H1 (cell line): ENCODE measurements around the gene ADK. TPM values are rescaled to one million over a fixed set of nuclear protein-coding genes. Genes with fewer than 3 reads are reported as not detected.

Source experiments
- CTCF ChIA-PET: fragments of 300-600 bp; sonication (Branson Sonifier 250); formaldehyde crosslinking; loops from one replicate; lab custom pipeline; 2021; ENCODE audit not compliant: partially characterized antibody; lab: Charles Lee
- POLR2A ChIA-PET: fragments of 300-600 bp; sonication (Branson Sonifier 250); formaldehyde crosslinking; loops from one replicate; lab custom pipeline; 2021; ENCODE audit warnings: inconsistent platforms; ENCODE audit not compliant: partially characterized antibody; lab: Charles Lee
- DNase-seq, 2 experiments: peaks; one replicate each; pipeline versions ENCODE4 v3.0.0 to v3.0.0-alpha.2; 2010 to 2022; ENCODE audit warnings: low spot score in 2 of 2, low read depth in 1 of 2, mixed read lengths in 1 of 2
- FAIRE-seq: peaks from 2 replicates; lab custom pipeline; 2011; peaks lifted over from hg19 to GRCh38; lab: Jason Lieb, UNC
- H2AFZ ChIP-seq: 2 replicates; pipeline ENCODE4 v1.8.1; 2012; ENCODE audit warnings: low read length, inconsistent platforms
- H2AK5ac ChIP-seq: 2 replicates; pipeline ENCODE4 v1.6.1; 2013; ENCODE audit warnings: low read depth, low read length
- H2BK120ac ChIP-seq: replicated peaks from 2 replicates; pipeline ENCODE3; 2013; ENCODE audit warnings: low read depth, low read length, inconsistent platforms
- H2BK12ac ChIP-seq: 2 replicates; pipeline ENCODE4 v1.6.1; 2013; ENCODE audit warnings: low read depth, low read length
- H2BK15ac ChIP-seq: 2 replicates; pipeline ENCODE4 v1.6.1; 2013; ENCODE audit warnings: low read length
- H2BK20ac ChIP-seq: 2 replicates; pipeline ENCODE4 v1.6.1; 2013; ENCODE audit warnings: low read length
- H2BK5ac ChIP-seq: 2 replicates; pipeline ENCODE4 v1.6.1; 2013; ENCODE audit warnings: low read depth, low read length
- H3K14ac ChIP-seq: 2 replicates; pipeline ENCODE4 v1.6.1; 2013; ENCODE audit warnings: inconsistent platforms; ENCODE audit not compliant: insufficient read length
- H3K18ac ChIP-seq: 2 replicates; pipeline ENCODE4 v1.6.1; 2013; ENCODE audit warnings: low read length; ENCODE audit errors: extremely low read depth
- H3K23ac ChIP-seq: 2 replicates; pipeline ENCODE4 v1.6.1; 2013; ENCODE audit warnings: inconsistent platforms; ENCODE audit not compliant: insufficient read length
- H3K23me2 ChIP-seq: 2 replicates; pipeline ENCODE4 v1.6.1; 2013; ENCODE audit warnings: low read depth, low read length
- H3K27ac ChIP-seq: 2 replicates; pipeline ENCODE4 v1.6.1; 2011; ENCODE audit warnings: low read depth, low read length, inconsistent platforms
- H3K27me3 ChIP-seq, 4 experiments: replicated peaks in 1 of 4; 1 replicate in 1 of 4; 2 replicates in 3 of 4; pipeline versions ENCODE4 v1.6.1 to v1.8.1; 2011 to 2013; ENCODE audit warnings: low read length in 3 of 4, mild to moderate bottlenecking in 3 of 4, inconsistent platforms in 2 of 4, mixed read lengths in 2 of 4, moderate library complexity in 1 of 4; ENCODE audit not compliant: control insufficient read depth in 3 of 4, insufficient read depth in 3 of 4; ENCODE audit errors: extremely low read depth in 1 of 4
- H3K36me3 ChIP-seq, 4 experiments: 2 replicates each; pipeline versions ENCODE4 v1.6.1 to v1.8.1; 2011 to 2013; ENCODE audit warnings: mild to moderate bottlenecking in 4 of 4, low read length in 3 of 4, moderate library complexity in 2 of 4, control low read depth in 1 of 4, inconsistent platforms in 1 of 4; ENCODE audit not compliant: insufficient read depth in 4 of 4, control insufficient read depth in 2 of 4
- H3K4ac ChIP-seq: replicated peaks from 2 replicates; pipeline ENCODE3; 2013; ENCODE audit warnings: low read length, low read depth, mixed read lengths, inconsistent platforms; ENCODE audit not compliant: insufficient read length
- H3K4me1 ChIP-seq, 4 experiments: replicated peaks in 1 of 4; 1 replicate in 1 of 4; 2 replicates in 3 of 4; pipeline versions ENCODE4 v1.6.1 to v1.8.1; 2011 to 2013; ENCODE audit warnings: low read length in 3 of 4, inconsistent platforms in 2 of 4, mixed read lengths in 1 of 4; ENCODE audit not compliant: insufficient read depth in 4 of 4, control insufficient read depth in 3 of 4
- H3K4me2 ChIP-seq, 2 experiments: 2 replicates each; pipeline versions ENCODE4 v1.6.1 to v1.8.1; 2011 to 2013; ENCODE audit warnings: low read depth in 2 of 2, low read length in 2 of 2, control low read depth in 1 of 2, inconsistent platforms in 1 of 2, mild to moderate bottlenecking in 1 of 2; ENCODE audit not compliant: insufficient read depth in 1 of 2
- H3K4me3 ChIP-seq, 4 experiments: fragments of 200-600, 300-600 bp in 1 of 4; sonication (generic), shearing (Covaris generic), sonication (Bioruptor Twin) in 1 of 4; 2 replicates each; pipeline versions ENCODE4 v1.5.1 to v1.8.1; 2011 to 2016; ENCODE audit warnings: low read length in 4 of 4, low read depth in 3 of 4, control low read depth in 2 of 4, inconsistent platforms in 2 of 4, mild to moderate bottlenecking in 2 of 4, mixed read lengths in 1 of 4, moderate library complexity in 1 of 4; ENCODE audit not compliant: insufficient read depth in 2 of 4; ENCODE audit errors: extremely low read depth in 1 of 4
- H3K56ac ChIP-seq: replicated peaks from 2 replicates; pipeline ENCODE3; 2013; ENCODE audit warnings: low read depth, mild to moderate bottlenecking, mixed read lengths, low read length, inconsistent platforms; ENCODE audit not compliant: insufficient read length
- H3K79me1 ChIP-seq: 2 replicates; pipeline ENCODE4 v1.6.1; 2013; ENCODE audit warnings: low read depth, low read length, control low read depth
- H3K79me2 ChIP-seq, 2 experiments: 2 replicates each; pipeline versions ENCODE4 v1.6.1 to v1.8.1; 2012 to 2013; ENCODE audit warnings: low read length in 2 of 2, mild to moderate bottlenecking in 2 of 2, inconsistent platforms in 1 of 2; ENCODE audit not compliant: insufficient read depth in 2 of 2, control insufficient read depth in 1 of 2
- H3K9ac ChIP-seq, 4 experiments: replicated peaks in 1 of 4; 1 replicate in 1 of 4; 2 replicates in 3 of 4; pipeline versions ENCODE4 v1.6.1 to v1.8.1; 2011 to 2013; ENCODE audit warnings: low read depth in 3 of 4, low read length in 3 of 4, control low read depth in 2 of 4, mild to moderate bottlenecking in 2 of 4, moderate library complexity in 2 of 4, inconsistent platforms in 1 of 4; ENCODE audit errors: extremely low read depth in 1 of 4
- H3K9me3 ChIP-seq, 2 experiments: 2 replicates each; pipeline versions ENCODE4 v1.6.1 to v1.8.1; 2012 to 2013; ENCODE audit warnings: mild to moderate bottlenecking in 2 of 2, moderate library complexity in 2 of 2, control low read depth in 1 of 2, inconsistent platforms in 1 of 2, low read depth in 1 of 2, low read length in 1 of 2, mixed read lengths in 1 of 2; ENCODE audit not compliant: insufficient read depth in 2 of 2
- H4K20me1 ChIP-seq, 2 experiments: replicated peaks in 1 of 2; 2 replicates each; pipeline versions ENCODE3 to v1.8.1; 2011 to 2013; ENCODE audit warnings: inconsistent platforms in 2 of 2, low read length in 2 of 2, mild to moderate bottlenecking in 1 of 2; ENCODE audit not compliant: insufficient read depth in 2 of 2, control insufficient read depth in 1 of 2
- H4K5ac ChIP-seq: 2 replicates; pipeline ENCODE4 v1.6.1; 2013; ENCODE audit warnings: low read length, low read depth, mixed read lengths, inconsistent platforms; ENCODE audit not compliant: insufficient read length
- H4K8ac ChIP-seq: 2 replicates; pipeline ENCODE4 v1.8.0; 2013; ENCODE audit warnings: mild to moderate bottlenecking, moderate library complexity, low read length, inconsistent platforms; ENCODE audit not compliant: insufficient read depth; ENCODE audit errors: extremely low read depth
- H4K91ac ChIP-seq: replicated peaks from 2 replicates; pipeline ENCODE3; 2013; ENCODE audit warnings: low read length, mixed read lengths, inconsistent platforms; ENCODE audit not compliant: insufficient read length
- BACH1 ChIP-seq: IDR thresholded peaks from 2 replicates; pipeline ENCODE4 v1.6.1; 2012; ENCODE audit warnings: low read length, improper control_type of control experiment
- CEBPB ChIP-seq: IDR thresholded peaks from 2 replicates; pipeline ENCODE4 v1.6.1; 2012; ENCODE audit warnings: low read depth, low read length
- GTF2F1 ChIP-seq: IDR thresholded peaks from 2 replicates; pipeline ENCODE4 v1.6.1; 2012; ENCODE audit warnings: low read depth, low read length, improper control_type of control experiment, borderline replicate concordance
- HDAC6 ChIP-seq: IDR thresholded peaks from one replicate; pipeline ENCODE4 v1.7.1; 2012; ENCODE audit warnings: low read depth, mild to moderate bottlenecking, inconsistent platforms, low read length, moderate library complexity
- KDM1A ChIP-seq: fragments of 200-600, 300-600 bp; sonication (generic); IDR thresholded peaks from 2 replicates; pipeline ENCODE4 v1.7.1; 2016; ENCODE audit warnings: mild to moderate bottlenecking, low read length, borderline replicate concordance
- MAFK ChIP-seq: IDR thresholded peaks from 2 replicates; pipeline ENCODE4 v1.6.1; 2012; ENCODE audit warnings: low read depth, mild to moderate bottlenecking, improper control_type of control experiment, low read length
- POLR2A ChIP-seq, 2 experiments: IDR thresholded peaks; 1 replicate in 1 of 2; 2 replicates in 1 of 2; pipeline ENCODE4 v1.6.1; 2011; ENCODE audit warnings: low read depth in 2 of 2, low read length in 2 of 2, mild to moderate bottlenecking in 2 of 2; ENCODE audit errors: control extremely low read depth in 1 of 2
- RBBP5 ChIP-seq: IDR thresholded peaks from 2 replicates; pipeline ENCODE4 v1.7.1; 2012; ENCODE audit warnings: low read depth, mild to moderate bottlenecking, inconsistent platforms, low read length, moderate library complexity, borderline replicate concordance
- RFX5 ChIP-seq: IDR thresholded peaks from 2 replicates; pipeline ENCODE4 v1.6.1; 2011; ENCODE audit warnings: low read depth, low read length, improper control_type of control experiment, borderline replicate concordance
- RNF2 ChIP-seq: fragments of 200-900, 300-1000 bp; sonication (generic); IDR thresholded peaks from 2 replicates; pipeline ENCODE4 v1.7.1; 2016; ENCODE audit warnings: borderline replicate concordance, low read depth, mild to moderate bottlenecking, antibody characterized with exemption, low read length; ENCODE audit not compliant: poor library complexity, severe bottlenecking; ENCODE audit errors: missing control alignments
- SIRT6 ChIP-seq: IDR thresholded peaks from one replicate; pipeline ENCODE4 v1.7.1; 2012; ENCODE audit warnings: low read length, inconsistent platforms
- TAF7 ChIP-seq: optimal IDR thresholded peaks from 2 replicates; pipeline ENCODE3; 2011; ENCODE audit warnings: low read depth, mild to moderate bottlenecking, inconsistent platforms, low read length, moderate library complexity, borderline replicate concordance
- TEAD4 ChIP-seq: IDR thresholded peaks from 2 replicates; pipeline ENCODE4 v1.6.1; 2012; ENCODE audit warnings: low read depth, low read length, inconsistent platforms, mixed read lengths
- YY1 ChIP-seq: IDR thresholded peaks from 2 replicates; pipeline ENCODE4 v1.6.1; 2011; ENCODE audit warnings: low read depth, mild to moderate bottlenecking, low read length
- ZNF274 ChIP-seq: IDR thresholded peaks from 2 replicates; pipeline ENCODE4 v1.7.0; 2012; ENCODE audit warnings: low read length, borderline replicate concordance; ENCODE audit errors: extremely low read depth
- WGBS, 2 experiments: shearing (Covaris generic) in 1 of 2; methylation state at CpG; one replicate each; pipeline versions ENCODE4 v1.1.6 to v1.1.7; 2013 to 2015; ENCODE audit warnings: low lambda C conversion rate in 2 of 2, mixed read lengths in 2 of 2, inconsistent platforms in 1 of 2, low coverage in 1 of 2, missing lambda C conversion rate in 1 of 2; ENCODE audit not compliant: insufficient replicate concordance in 2 of 2, insufficient coverage in 1 of 2, insufficient read length in 1 of 2; ENCODE audit errors: extremely low coverage in 1 of 2, missing lambda C conversion rate in 1 of 2; 5-methylcytosine and 5-hydroxymethylcytosine counted together
- polyA plus RNA-seq, 7 experiments: library from polyadenylated mRNA; depleted of rRNA in 3 of 7; stranded (reverse) in 5 of 7; unstranded in 2 of 7; fragments of >200 nt in 5 of 7; fragments of 200-250 nt in 2 of 7; gene quantifications; 1 replicate in 5 of 7; 2 replicates in 1 of 7; 4 replicates in 1 of 7; pipeline versions ENCODE4 v1.2.1 to v1.2.3, GENCODE V29; 2011 to 2013; ENCODE audit warnings: missing spikeins in 2 of 7, mixed read lengths in 2 of 7
- total RNA-seq: library from RNA; stranded (reverse); fragmentation: NEBNext Ultra II Directional; extraction: Animal tissue kit (Norgen Biotek cat#: 25700); gene quantifications from 2 replicates; pipeline ENCODE4 v1.2.1, GENCODE V29; 2021

The ADK gene
- total and polyA plus RNA-seq, 2 of the 8 experiments (the other 6 are each of a cell fraction or from before 2014, with no cell fraction given), result 12.3 to 42.4 TPM

- Histone ChIP-seq H2BK20ac (no peak overlapping the region), H3K79me2 (0 out of 4 replicates have a peak, but pooled peaks cover 0 to 2% of the 10 kb centered on the region in 2 experiments), H3K4me3 (no peak overlapping the region), H3K4ac (no peak overlapping the region), H2BK12ac (no peak overlapping the region), H3K23me2 (no peaks in the 10 kb centered on the region), H3K27me3 (no peaks in the 10 kb centered on the region), H4K5ac (no peak overlapping the region), H4K8ac (no peak overlapping the region), H2BK5ac (no peak overlapping the region), H4K20me1 (no peaks in the 10 kb centered on the region), H3K23ac (no peak overlapping the region), H2AK5ac (no peak overlapping the region), H3K18ac (no peak overlapping the region), H3K79me1 (no peaks in the 10 kb centered on the region), H3K14ac (no peak overlapping the region), H3K27ac (no peak overlapping the region), H3K56ac (no peak overlapping the region), H3K4me1 (no peaks in the 10 kb centered on the region), H3K9ac (no peak overlapping the region), H3K9me3 (no peaks in the 10 kb centered on the region), H2BK120ac (no peak overlapping the region), H3K36me3 (no peaks in the 10 kb centered on the region), H2BK15ac (no peak overlapping the region), H4K91ac (no peak overlapping the region), H2AFZ (no peak overlapping the region), H3K4me2 (no peak overlapping the region)
- POLR2A ChIA-PET, result interaction anchor here (0.6 kb wide), 1 partner anchor 910 kb away, joined by 3 read pairs; no protein-coding TSS in a partner anchor
- DNase-seq (no peak), FAIRE-seq (no peak)
- CTCF ChIA-PET, result no interaction called here
- WGBS, 2 experiments, result 95% methylated on average over 3 of the region's 3 CpGs; no CpG with 5 or more reads in 1 of the 2 experiments
- TF ChIP-seq RFX5 (no peak), GTF2F1 (no peak), HDAC6 (no peak), RBBP5 (no peak), TAF7 (no peak), SIRT6 (no peak), ZNF274 (no peak), RNF2 (no peak), POLR2A (IDR thresholded peaks at IDR 0.05; ENCODE audit: control extremely low read depth in 1 of 2, low read depth in 2 of 2, low read length in 2 of 2) (no peak), KDM1A (no peak), TEAD4 (no peak), YY1 (no peak), CEBPB (no peak), BACH1 (no peak), MAFK (no peak)
These were observed 121.3 kb downstream of the ADK start for GRCh38 chr10:74272288-74272687.
